GM18873 (cell line): ENCODE data around the gene DHX58.
"Not testable (repeated sequence)": the region's sequence is repeated elsewhere in the genome, so short reads cannot be mapped to it uniquely, and the experiment has no call there.

Experiments
- ATAC-seq: cut with Tn5 transposase; IDR thresholded peaks from one replicate; pipeline ENCODE4 v1.9.1; 2021; ENCODE audit warnings: mild to moderate bottlenecking, moderate library complexity, moderate number of reproducible peaks; ENCODE audit not compliant: unreplicated experiment, low FRiP score

DHX58 gene

DNA sequence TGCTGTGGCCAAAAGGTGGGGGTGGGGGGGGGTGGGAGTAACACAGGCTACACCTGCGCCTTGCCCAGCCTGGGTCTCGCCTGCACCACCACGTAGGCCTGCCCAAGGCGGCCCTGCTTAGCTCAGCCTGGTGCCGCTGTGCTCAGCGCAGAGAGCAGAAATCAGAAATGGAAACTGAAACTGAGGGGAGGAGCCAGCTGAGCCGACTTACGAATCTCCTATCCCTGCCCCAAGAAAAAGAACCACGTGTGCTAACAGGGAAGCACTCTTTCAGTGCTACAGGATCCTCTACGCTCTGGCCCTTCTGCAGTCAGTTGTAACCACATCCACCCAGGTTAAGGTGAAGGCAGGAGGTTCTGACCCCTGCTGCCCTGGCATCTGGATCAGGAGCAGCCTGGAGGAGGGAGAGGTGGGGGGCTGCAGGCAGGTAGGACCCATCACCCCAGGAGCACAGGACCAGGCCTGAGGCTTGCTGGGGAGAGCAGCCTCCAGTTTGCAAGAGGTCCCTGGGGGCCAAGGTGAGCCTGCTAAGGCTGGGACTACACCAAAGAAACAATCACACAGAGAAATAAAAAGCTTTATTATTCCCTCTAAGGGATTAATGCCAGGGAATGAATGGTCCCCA, at the start of gene DHX58:
Gene DHX58, minus strand, starts transcription at position 163 of the 625 bp plus-strand sequence. CDS start 822 bp downstream, outside the sequence.
- ATAC-seq, result no peak

DNA sequence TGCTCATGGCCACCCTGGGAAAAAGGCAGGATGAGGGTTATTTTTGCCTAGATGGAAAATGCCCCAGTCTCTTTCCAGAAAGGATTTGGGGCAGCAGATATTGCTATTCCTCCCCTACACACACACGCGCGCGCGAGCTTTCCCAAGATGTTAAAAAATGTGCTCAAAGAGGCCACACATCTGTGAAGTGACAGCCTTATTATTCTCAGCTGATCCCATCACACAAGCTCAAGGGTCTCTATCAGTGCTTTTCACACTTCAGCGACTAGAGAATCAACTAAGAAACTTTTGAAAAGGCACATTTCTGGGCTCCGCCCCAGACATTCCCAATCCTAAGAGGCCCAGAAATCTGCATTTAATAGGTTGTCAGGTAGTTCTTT, 48.0 kb upstream of the DHX58 start:
- no peak for ATAC-seq

DNA sequence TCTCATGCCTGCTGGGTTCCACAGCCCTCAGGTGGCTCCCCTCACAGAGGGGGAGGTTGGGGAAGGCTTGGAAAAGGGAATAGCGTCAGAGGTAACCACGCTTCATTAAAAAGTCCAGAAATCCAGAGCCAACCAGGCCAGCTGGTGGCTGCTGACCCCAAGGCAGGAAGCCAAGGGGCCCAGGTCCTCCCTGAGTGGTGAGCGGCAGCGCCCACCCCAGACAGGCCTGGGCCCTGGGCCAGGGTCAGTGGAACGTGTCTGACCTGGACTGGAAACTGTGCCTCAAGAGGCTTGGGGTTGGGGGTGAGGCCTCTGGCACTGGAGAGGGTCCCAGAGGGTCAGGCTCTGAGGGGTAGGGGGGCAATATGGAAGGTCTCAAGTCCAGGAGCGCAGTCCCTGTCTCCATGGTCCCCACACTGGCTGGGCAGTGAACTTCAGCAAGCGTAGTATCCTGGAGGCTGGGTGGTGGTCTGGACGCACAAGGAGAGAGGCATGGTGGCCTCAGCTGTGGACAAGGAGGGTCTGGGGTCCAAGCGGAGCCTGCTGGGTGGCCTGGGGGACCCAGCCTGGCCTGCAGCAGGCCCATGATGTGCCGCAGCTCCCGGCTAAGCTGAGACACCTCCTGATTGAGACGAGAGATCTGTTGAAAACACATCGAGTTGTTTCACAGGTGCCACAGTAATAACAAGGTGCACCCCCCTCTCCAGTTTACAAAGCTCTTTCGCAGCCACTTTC, 47.4 kb upstream of the DHX58 start:
- ATAC-seq, result no peak

DNA sequence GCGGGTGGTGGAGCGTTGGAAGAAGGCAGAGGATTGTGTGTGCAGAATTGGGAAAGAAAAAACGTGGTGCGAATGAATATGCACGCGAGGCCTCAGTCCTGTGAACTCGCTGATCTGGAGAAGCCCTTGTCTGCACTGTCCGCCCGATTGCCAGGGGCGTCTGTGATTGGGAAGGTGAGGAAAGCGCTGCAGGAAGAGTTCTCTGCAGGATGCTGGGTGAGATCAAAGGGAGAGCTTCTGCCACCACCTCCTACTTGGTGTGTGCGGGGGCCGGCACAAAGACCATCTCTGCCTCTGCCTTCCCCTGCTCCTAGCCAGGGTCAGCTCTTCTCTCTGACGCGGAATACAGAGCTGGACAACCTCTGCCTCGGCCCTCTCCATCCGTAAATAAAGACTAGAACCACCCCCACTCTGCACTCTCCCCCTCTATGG, 43.1 kb upstream of the DHX58 start:
- ATAC-seq, result no peak

DNA sequence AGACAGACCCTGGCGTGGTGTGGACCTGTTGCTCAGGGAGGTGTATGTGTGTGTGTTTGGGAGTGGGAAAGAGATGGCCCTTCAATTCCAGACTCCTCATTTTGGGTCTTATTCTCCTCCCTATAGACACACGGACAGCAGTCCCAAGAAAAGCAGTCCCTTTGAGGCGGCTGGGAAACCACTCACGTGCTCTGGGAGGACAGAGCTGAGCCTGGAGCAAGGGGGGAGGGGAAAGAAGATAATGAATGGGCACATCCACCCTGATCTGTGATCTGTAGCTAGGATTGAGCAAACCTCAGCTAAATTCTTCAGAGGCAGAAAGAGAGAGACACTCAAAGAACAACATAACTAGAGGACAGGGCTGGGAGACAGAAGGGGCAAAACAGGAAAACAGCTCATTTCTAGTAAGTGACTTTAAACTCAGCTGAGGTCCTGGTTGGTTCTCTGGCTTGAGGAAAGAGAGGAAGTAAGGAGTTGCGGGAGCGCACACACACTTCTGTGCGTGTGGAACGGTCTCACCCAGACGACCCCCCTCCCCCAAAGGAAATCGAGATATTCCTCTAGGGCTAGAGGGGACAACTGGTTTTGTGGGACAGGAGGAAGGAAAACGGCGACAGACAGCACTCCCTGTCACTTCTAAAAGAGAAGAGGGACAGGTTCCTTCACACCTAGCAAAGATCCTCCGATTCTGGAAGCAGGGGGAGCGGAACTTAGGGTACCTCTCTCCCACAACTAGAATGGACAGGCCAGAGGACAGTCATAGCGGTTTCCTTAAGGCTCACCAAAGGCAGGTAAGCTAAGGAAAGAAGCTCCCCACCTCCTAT, 41.6 kb upstream of the DHX58 start:
- no peak for ATAC-seq

DNA sequence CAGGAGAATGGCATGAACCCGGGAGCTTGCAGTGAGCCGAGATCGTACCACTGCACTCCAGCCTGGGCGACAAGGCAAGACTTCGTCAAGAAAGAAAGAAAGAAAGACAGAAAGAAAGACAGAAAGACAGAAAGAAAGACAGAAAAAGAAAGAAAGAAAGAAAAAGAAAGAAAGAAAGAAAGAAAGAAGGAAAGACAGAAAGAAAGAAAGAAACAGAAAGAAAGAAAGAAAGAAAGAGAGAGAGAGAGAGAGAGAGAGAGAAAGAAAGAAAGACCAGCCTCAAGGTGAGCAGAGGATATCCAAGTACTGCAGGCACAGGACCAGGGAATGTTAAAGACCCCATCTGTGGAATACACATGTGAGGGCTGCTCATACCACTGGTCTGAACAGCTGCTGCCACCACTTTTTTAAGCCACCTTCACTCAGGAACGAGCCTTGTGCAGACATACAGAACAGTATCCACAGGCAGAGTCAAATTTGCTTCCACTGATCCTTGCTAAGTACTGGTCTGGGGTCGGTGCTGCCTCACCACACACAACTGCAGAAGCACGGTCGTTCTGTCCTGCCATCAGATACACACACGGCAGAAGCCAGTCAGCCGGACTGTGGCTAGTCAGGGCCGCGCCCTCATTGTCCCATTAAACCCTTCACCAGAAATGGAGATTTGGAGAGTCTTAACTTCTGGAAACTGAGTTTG, 34.5 kb upstream of the DHX58 start:
- no peak for ATAC-seq

DNA sequence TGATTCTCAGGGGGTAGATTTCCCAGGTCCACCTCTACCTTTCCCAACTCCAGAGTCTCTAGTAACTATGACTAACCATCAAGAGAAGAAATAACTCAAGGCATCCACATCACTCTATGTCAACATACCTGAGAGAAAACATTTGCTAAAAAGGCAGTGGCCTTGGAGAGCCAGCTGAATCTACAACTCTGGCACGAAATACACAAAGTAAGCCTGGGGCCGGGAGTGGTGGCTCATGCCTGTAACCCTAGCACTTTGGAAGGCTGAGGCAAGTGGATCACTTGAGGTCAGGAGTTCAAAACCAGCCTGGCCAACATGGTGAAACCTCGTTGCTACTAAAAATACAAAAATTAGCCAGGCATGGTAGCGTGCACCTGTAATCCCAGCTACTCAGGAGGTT, 30.6 kb upstream of the DHX58 start:
- ATAC-seq, result not testable (repeated sequence)

DNA sequence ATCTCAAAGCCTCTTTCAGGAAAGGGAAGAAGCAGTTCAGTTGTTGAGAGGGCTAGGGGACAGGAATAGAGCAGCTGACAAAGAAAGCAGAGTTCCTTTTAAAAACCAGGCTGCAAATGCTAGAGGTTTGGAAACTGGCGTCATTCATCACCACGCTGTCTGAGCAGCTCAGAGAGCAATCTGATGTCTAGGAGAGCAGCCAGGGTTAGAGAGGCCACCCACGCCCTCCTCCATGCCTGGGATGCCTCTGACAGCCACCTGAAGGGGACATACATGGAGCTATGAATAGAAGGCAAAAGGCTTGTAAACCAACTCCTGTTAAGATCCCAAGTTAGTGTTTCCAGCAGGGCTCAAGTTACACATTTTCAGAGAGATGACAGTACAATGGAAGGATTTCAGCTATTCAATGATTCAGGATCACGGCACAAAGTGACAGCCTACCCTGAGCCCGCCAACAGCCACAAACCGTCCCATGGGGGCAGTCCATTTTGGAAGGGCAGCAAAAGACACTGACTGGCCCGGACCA, 29.9 kb upstream of the DHX58 start:
- ATAC-seq, result no peak

DNA sequence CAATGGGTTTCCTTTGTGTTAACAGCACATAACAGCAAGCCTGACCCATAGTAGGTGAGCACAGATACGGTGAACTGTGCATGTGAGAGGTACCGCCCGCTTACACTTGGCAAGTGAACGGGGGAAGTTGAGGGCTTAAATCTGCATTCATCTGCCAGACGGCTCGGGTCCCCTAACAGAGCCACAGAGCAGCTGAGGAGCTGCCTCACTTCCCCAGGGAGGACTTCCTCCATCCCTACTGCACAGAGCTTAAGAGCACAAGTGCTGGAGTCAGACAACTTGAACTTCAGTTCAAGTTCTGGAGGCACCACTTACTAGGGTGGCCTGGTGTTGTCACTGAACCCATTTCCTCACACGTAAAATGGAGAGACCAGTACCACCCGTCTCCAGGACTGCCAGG, 28.9 kb upstream of the DHX58 start:
- no peak for ATAC-seq

DNA sequence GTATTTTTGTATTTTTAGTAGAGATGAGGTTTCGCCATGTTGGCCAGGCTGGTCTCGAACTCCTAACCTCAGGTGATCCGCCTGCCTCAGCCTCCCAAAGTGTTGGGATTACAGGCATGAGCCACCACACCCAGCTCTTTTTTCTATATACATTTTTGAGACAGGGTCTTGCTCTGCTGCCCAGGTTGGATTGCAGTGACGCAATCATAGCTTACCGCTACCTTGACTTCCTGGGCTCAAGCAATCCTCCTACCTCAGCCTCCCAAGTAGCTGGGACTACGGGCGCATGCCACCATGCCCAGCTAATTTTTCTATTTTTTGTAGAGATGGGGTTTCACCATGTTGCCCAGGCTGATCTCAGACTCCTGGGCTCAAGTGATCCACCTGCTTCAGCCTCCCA, 28.2 kb upstream of the DHX58 start:
- not testable (repeated sequence) for ATAC-seq

DNA sequence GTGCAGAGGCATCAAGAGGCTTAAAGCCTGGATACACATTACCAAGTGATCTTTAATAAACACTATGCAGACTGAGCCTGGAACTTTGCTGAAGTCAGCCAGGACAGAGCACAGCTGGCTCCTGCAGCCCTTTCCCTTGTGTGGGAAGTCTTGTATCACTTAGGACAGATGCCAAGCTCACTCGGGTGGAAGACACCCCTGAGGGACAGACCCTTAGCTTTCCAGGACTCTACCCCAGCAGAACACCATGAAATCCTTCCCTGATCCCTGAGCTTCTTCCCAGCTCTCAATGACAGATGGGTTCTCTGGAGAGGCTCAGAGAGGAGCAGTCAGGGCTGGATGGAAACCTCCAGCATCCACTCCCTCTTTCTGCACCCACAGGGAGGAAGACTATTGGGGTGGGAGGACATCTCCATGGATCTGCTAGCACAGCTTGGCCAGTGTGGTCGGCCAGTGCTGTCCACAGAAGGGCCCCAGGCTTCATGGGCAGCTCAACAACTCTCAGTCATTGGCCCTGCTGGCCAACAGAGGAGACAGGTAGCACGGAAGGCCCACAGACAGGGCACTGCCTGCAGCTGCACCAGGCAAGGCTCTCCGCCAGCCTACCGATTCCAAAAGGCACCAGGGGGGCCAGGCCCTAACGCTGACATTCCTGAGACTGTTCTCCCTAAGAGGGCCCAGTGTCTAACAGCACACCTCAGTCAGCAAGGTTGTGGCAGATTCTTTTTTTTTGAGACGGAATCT, 26.4 kb upstream of the DHX58 start:
- ATAC-seq, result no peak

DNA sequence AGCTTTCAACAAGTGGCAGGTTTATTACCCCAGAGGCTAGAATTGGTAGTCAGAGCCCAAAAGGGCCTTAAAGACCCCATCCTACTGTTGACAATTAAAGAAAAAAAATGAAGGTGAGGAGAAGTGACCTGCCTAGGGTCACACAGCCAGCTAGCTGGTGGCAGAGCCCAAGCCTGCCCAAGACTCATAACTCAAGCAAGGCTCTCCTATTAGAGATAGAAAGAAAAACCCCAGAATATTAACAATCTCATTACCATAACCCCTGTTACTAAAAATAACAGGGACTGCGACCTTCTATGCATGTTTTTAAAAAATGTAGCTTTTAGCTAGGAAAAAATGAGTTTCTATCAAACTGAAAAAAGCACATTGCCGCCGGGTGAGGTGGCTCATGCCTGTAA, 24.1 kb upstream of the DHX58 start:
- ATAC-seq, result no peak

DNA sequence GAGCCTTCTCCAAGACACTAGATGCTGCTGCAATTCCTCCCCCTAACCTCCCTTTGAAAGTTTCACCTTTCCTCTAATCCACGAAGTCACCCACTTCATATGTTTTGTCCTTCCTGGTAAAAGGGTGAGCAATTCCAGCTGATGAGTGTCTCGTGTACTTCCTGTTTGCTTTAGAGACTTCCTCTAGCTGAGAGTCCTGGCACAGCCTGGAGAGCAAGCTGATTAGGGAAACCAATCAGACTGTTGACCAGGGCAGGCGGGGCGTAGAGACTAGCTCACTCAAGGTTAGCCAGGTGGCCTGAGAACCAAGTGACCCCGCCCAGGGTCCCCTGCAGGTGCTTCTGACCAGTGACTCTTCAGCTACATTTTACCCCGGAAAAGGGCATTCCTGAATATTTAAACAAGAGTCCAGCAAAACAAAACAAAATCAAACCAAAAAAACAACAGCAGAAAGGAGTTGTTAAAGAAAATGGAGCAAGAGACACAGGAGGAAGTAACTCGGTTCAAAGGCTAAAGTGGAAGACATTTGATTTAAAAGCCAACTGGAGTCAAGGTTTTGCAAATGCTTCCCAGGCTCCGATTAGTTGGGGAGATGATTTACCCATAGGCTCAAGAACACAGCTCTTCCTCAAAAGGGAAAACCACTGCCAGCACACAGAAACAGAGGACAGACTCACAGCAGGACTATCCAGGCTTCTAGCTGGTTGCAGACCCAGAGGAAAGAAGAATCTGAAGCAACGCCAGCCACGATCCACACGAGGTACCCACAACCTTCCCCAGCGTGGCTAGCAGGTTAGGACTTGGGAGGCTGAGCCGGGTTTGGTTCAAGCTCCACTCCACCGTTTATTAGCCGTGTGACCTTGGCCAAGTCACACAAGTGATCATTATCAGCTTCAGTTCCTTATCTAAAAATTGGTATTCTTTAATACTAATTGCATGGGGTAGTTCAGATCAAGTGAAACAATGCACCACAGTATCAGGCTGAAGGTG, 23.4 kb upstream of the DHX58 start:
- ATAC-seq, result no peak

DNA sequence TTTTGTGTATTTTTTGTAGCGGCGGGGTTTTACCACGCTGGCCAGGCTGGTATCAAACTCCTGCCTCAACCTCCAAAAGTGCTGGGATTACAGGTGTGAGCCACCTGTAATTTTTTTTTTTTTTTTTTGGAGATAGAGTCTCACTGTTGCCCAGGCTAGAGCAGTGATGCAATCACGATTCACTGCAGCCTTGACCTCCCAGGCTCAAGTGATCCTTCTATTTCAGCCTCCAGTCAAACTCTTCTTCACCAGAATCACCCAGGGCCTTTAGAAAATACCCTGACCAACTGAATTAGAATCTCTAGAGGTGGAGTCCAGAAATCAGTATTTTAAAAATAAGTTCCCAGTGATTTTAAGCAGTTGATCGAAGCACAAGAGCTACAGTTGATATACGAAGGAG, 22.6 kb upstream of the DHX58 start:
- ATAC-seq, result no peak

DNA sequence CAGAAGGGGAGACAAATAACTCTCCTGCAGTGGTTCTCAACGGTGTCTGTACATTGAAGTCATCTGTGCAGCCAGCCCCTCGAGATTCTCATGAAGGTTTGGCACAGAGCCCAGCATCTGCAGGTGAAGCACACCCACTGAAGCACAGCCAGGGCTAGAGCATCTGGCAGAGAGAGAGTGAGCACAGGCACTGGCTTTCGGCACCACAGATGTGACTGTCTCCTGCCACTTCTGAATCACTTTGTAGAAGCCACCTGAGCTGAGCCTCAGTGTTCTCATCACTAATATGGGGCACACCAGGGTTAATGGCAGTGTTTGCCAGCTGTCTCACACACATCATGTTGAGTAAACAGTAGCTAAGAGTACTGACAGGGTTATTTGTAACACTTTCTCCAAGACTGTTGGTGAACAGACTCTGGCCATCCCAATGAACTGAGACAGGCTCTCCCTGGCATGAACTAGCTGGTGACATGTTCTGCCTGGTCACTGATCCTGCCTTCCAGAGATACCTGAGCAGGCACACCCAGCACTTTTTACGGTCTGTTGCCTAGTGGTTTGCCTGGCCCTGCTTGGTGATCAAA, 21.0 kb upstream of the DHX58 start:
- no peak for ATAC-seq

DNA sequence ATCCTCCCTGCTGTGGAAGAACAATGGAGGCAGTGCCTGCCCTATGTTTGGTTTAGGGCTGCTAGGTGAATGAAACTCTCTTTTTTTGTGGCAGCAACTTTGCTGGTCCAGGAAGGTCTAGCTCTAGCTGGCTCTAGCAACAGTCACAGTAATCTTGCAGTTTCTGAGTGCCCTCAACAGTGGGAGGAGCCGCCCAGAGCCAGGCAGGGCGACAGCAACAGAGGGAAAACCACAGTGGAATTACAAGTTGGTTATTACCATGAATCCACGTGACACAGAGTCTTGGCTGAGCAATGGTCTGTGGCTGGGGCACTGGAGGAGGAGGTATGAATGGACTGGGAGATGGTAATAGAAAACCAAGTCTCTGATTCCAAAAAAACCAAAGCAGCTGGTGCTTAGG, 20.4 kb upstream of the DHX58 start:
- no peak for ATAC-seq

DNA sequence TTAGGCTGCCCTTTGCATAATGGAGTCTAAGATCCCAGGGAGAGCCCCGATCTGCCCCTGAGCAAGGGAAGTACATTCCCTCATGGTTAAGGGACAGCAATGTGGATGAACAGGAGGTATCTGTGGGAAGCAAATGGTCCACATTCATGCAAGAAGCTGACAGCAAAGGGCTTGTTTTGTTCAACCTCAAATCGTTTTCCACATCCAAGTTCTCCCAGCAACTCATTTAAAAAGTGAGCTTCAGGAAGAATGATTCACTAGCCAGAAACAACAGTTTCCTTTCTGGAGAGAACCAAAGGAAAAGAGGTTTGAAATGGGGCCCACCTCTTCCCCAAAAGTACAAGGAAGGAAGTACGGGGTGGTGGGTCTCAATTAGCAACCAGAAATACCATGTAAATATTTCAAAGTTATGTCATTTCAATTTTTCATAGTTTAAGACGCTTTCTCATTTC, 19.5 kb upstream of the DHX58 start:
- ATAC-seq, result no peak

DNA sequence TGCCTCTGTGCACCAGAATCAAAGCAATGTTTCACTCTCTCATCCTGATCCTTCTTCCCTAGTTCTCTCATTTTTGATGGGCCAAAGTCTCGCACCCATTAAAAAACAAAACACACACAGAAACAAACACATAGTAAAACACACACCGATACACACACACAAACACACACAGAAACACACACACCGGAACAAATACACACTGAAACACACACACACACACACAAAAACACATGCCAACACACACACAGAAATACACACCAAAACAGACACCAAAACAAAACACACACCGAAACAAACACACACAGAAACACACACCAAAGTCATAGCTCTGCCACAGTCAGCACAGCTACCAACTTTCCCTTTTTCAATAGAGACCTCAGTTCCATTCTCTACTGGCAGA, 18.7 kb upstream of the DHX58 start:
- no peak for ATAC-seq
